HG02973 (cell line): ENCODE results near the gene PODXL2.
"Not testable (repeated sequence)": the region's sequence is repeated elsewhere in the genome, so short reads cannot be mapped to it uniquely, and the experiment has no call there.

Experiments
- ATAC-seq: cut with Tn5 transposase; IDR thresholded peaks from one replicate; pipeline ENCODE4 v1.9.1; 2021; ENCODE audit warnings: moderate library complexity; ENCODE audit not compliant: unreplicated experiment

The PODXL2 gene

GRCh38 chr3:127688416-127689265 lies 59.7 kb downstream of the PODXL2 start:
- ATAC-seq = no peak

GRCh38 chr3:127689266-127689860 lies 60.4 kb downstream of the PODXL2 start:
- ATAC-seq = no peak

GRCh38 chr3:127690106-127690505 lies 61.1 kb downstream of the PODXL2 start:
- no peak for ATAC-seq

- no peak for ATAC-seq
Measured at GRCh38 chr3:127690823-127691452, 62.0 kb downstream of the PODXL2 start.

- ATAC-seq = no peak
Measured at GRCh38 chr3:127691489-127691888, 62.5 kb downstream of the PODXL2 start.

GRCh38 chr3:127691974-127692373 lies 63.0 kb downstream of the PODXL2 start:
- ATAC-seq = no peak

GRCh38 chr3:127692501-127693335 lies 63.7 kb downstream of the PODXL2 start:
- no peak for ATAC-seq

- ATAC-seq = no peak
Measured at GRCh38 chr3:127693336-127693843, 64.4 kb downstream of the PODXL2 start.

- ATAC-seq = no peak
Measured at GRCh38 chr3:127694467-127695215, 65.7 kb downstream of the PODXL2 start.

GRCh38 chr3:127697551-127698240 lies 68.7 kb downstream of the PODXL2 start:
- peak; percentile 68 for ATAC-seq

GRCh38 chr3:127698286-127698685 lies 69.3 kb downstream of the PODXL2 start:
- ATAC-seq = no peak

- ATAC-seq = no peak
Measured at GRCh38 chr3:127698691-127699415, 69.9 kb downstream of the PODXL2 start.

GRCh38 chr3:127699416-127700300 lies 70.7 kb downstream of the PODXL2 start:
- no peak for ATAC-seq

- ATAC-seq = no peak
Measured at GRCh38 chr3:127700406-127700805, 71.4 kb downstream of the PODXL2 start.

- no peak for ATAC-seq
Measured at GRCh38 chr3:127701280-127701911, 72.4 kb downstream of the PODXL2 start.

- no peak for ATAC-seq
Measured at GRCh38 chr3:127702151-127702578, 73.2 kb downstream of the PODXL2 start.

- ATAC-seq = not testable (repeated sequence)
Measured at GRCh38 chr3:127704840-127705239, 75.9 kb downstream of the PODXL2 start.
